Measurements from ENCODE around the gene ABTB2.
"Not testable (repeated sequence)": the region's sequence is repeated elsewhere in the genome, so short reads cannot be mapped to it uniquely, and the experiment has no call there.

ABTB2 gene

DNA sequence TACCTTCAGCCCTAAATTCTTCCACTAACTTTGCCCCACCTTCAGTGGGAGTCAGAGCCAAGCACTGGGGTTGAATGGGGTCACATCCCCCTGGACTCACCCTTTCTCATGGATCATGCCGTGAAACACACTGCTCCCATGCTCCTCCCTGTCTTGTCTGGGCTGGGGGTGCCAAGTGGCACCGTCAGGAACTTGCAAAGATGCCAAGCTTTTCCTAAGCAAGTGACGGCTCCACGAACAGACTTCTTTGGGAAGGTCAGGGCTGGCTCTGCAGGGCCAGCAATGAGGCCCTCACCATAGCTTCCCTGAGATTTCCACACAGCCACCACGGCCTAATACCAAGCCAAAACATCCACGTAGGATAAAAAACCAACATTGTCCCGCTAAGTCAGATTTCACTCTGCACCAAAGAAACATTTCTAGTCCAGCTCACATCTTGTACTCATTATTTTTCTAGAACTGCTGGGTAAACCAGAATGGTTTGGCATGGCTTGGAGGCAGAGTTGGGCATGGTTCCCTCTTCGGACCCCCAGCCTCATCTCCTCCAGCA is 175.9 kb downstream of the ABTB2 start:
- no peak for DNase-seq

DNA sequence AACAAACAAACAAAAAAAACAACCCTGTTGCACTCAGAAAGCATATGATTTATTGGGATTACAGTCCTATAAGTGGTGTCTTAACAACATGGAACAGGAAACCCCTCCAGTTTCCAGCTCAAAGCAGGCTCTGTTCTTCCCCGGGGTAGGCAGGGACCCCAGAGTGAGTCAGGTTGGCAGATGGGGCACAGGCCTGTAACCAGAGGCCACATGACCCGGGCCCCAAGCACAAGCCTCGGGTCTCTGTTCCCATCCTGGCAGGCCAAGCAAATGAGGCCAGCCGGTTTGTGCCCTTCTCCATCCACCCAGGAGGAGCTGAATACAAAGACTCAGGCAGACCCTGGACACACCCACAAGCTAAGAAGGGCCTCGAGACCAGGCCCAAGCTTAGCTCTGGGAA is 176.6 kb downstream of the ABTB2 start:
- no peak for DNase-seq

DNA sequence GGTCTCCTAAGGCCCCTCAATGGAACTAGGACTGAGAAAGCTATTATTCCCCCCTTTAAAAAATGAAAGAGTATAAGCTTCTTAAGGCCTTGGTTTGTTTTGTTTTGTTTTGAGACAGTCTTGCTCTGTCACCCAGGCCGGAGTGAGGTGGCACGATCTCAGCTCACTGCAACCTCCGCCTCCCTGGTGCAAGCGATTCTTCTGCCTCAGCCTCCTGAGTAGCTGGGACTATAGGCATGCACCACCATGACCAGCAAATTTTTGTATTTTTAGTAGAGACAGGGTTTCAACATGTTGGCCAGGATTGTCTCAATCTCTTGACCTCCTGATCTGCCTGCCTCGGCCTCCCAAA is 177.0 kb downstream of the ABTB2 start:
- not testable (repeated sequence) for DNase-seq

DNA sequence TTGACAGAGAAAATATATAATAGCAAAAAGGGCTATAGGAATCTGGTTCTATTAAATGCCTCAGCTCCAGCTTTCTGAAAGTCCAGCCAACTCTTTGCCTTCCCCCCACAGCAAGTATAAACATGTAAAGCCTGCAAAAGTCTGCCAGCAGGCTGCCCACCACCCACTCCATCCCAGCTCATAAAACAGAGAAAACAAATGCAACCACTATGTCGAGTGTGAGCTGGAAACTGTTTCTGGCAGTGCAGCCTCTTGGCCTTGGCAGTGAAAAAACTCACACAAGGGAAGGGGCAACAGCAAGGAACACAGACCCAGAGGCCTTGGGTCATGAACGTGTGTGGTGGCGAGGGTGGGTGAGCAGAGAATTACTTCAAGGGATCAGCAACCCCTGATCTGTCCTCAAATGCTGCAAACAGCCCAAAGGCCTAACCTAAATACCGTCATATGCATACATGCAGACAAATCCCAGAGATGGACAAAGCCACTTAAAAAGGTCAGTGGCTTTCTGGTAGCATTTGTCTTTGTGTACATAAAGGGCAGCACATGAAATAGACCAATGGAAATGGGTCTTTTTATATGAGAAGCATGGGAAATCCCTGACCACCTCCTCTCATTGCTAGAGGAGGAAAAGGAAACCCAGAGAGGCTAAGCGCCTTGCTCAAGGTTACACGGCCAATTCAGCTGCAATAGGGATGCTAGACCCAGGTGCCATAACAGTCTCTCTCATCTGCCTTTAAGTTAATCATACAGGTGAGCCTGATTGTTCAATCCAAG is 177.6 kb downstream of the ABTB2 start:
- no peak for DNase-seq

GRCh38 chr11:34179026-34179675 is 178.7 kb downstream of the ABTB2 start:
- no peak for DNase-seq

- no peak for DNase-seq
Measured at GRCh38 chr11:34178209-34178821, 179.5 kb downstream of the ABTB2 start.

GRCh38 chr11:34176751-34177209 is 181.0 kb downstream of the ABTB2 start:
- DNase-seq, result no peak

- no peak for DNase-seq
Measured at GRCh38 chr11:34175284-34176019, 182.4 kb downstream of the ABTB2 start.

- peak; percentile 84 for DNase-seq
Measured at GRCh38 chr11:34174412-34175041, 183.3 kb downstream of the ABTB2 start.

GRCh38 chr11:34173050-34173449 is 184.8 kb downstream of the ABTB2 start:
- DNase-seq, result no peak

DNA sequence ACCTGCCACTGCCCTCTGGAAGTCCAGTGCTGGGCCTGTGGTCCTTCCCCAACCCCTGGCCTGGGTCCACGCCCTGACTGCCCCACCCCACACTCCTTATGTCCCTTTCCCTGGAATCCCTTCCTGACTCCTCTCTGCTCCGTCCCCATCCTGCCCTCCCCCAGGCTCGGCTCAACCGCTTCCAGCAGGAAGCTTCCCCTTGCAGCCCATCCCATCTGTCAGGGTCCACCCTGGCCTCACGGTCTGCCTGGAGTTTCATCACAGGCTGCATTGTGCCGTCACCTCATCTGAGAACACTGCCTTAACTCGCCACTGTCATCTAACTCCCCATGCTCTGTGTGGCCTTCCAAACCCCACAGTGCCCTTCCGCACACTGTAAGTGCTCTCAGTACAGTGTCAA is 188.1 kb downstream of the ABTB2 start:
- DNase-seq, result no peak

- DNase-seq, result no peak
Measured at GRCh38 chr11:34168642-34169420, 189.0 kb downstream of the ABTB2 start.

DNA sequence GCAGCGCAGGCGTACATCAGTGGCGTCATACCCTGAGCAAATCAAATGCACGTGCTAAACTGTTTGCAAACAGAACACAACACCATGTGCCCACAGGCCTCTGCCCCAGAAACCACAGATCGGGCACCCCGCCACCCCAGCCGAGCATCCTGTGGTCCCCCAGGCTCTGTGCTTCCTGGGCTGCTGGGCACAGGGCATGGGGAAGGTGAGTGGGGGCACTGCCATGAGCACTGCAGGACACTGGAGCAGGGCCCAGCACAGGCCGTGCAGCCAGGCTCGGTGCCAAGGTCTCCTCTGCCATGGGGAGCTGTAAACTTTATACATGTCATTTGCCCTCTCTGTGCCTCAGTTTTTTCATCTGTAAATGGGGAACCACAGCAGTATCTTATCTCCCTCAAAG is 189.8 kb downstream of the ABTB2 start:
- DNase-seq, result no peak

- no peak for DNase-seq
Measured at GRCh38 chr11:34166806-34167740, 190.7 kb downstream of the ABTB2 start.

DNA sequence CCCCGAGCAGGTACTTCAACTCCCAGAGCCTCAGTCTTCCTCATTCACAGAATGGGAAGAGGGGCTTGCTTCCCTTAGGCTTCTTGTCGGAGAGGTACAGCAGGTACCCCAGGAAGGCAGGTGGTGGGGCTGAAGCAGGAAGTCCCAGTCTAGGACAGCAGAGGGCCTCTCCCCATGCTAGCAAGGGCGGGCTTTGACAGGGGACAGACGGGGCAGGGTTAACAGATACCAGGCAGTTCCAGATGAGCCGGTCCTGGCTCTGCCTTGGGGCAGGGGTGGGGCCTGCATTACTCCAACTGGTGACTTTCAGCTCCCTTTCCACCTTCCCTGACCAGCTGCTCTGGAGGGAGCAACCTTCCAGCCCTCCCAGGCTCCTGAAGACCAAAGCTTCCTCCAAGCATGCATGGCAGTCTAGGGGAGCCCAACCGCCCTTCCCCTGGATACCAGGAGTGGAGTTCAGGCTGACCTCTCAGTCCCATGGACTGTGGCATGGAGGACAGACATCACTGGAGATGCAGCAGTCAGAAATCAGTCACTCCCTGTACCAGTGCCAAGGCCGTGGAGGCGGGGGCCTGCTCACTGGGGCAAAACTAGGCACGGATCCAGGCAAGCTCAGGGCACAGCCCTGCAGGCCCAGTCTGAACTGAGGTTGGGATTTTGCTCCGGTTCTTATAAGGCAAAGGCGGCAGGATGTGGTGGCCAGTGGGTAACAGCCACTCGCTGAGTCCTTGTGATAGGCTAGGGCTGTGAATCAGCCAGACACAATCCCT is 191.8 kb downstream of the ABTB2 start:
- DNase-seq, result no peak

- DNase-seq, result no peak
Measured at GRCh38 chr11:34165121-34165520, 192.7 kb downstream of the ABTB2 start.

DNA sequence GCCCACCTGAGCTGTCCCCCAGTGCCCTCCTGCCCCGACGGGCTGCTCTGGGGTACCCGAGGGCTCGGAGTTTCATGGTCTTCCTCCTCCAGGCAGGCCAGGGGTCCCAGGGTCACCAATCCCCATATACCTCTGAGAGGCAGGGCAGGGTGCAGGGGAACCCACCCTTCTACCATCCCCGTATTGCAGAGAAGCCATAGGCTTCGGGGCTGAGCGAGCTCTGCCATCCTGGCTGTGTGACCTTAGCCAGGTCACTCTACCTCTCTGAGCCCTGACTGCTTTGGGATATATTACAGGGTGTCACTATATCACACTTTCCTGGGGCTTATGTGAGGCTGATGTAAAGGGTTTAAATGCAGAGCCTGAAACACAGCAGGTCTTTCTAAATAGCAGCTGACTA is 195.0 kb downstream of the ABTB2 start:
- no peak for DNase-seq

DNA sequence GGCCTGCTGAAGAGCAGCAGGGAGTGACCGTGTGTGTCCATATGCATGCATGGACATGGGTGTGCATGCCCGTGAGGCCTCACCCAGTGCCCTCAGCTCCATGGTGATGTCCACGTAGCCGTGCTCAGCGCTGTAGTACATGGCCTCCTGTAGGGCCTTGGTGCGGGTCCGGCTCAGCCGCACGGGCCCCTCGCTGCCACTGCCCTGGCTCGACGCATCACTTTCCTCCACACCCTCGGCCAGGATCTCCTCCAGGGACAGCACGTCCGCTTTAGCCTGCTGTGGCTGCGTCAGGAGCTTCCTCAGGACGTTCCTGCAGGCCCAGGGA is 195.4 kb downstream of the ABTB2 start:
- no peak for DNase-seq

GRCh38 chr11:34161812-34162492 is 195.9 kb downstream of the ABTB2 start:
- DNase-seq, result peak; percentile 56

Data from activated naive CD4-positive, alpha-beta T cell treated with Interleukin-2 at 50 U/mL for 16 hours (primary cell).